ENCODE results near the gene FAM3B.

Gene FAM3B

DNA sequence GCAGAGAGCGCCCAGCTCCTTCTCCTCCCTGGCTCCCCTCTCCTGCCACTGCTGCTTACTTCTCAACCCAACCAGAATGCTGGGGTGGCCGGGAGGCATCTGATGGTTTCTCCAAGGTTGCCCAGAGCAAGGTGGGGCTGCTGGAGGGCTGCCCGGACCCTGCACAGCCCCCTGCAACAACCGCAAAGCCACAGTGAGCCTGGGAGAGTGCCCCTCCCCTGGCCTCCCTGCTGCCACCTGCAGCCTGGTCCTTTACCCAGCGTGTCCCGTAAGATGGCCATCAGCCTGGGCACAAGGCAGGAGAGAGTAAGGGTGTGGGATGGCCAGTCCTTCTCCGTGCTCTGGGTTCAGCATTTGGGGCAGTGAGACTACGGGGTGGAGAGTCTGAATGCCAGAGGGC is 62.2 kb downstream of the FAM3B start:
- no peak overlapping the region for H3K27ac ChIP-seq
- TF ChIP-seq ZFX (IDR thresholded peaks at IDR 0.05; ENCODE audit: borderline replicate concordance), result no peak
- TF ChIP-seq, protein P1, sequence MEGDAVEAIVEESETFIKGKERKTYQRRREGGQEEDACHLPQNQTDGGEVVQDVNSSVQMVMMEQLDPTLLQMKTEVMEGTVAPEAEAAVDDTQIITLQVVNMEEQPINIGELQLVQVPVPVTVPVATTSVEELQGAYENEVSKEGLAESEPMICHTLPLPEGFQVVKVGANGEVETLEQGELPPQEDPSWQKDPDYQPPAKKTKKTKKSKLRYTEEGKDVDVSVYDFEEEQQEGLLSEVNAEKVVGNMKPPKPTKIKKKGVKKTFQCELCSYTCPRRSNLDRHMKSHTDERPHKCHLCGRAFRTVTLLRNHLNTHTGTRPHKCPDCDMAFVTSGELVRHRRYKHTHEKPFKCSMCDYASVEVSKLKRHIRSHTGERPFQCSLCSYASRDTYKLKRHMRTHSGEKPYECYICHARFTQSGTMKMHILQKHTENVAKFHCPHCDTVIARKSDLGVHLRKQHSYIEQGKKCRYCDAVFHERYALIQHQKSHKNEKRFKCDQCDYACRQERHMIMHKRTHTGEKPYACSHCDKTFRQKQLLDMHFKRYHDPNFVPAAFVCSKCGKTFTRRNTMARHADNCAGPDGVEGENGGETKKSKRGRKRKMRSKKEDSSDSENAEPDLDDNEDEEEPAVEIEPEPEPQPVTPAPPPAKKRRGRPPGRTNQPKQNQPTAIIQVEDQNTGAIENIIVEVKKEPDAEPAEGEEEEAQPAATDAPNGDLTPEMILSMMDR (IDR thresholded peaks at IDR 0.05), result peak; percentile 20; the same call in 1 of the 2 replicates

DNA sequence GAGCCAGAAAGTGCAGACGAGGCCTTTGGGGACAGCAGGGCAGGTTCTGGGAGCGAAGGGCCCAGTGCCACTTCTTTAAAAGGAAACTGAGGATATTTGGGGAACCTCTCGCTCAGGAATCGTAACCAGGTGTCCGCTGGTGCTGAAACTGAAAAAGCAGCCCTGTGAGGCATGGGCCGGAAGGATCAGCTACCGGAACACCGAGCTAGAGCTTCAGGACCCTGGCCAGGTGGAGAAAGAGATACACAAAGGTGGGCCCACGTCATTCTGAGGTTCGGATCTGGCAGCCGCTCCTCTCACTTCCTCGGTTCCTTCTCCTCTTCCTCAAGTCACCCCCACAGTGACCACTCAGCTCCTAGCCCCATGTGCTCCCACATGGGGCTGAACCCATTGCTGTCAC is 63.3 kb downstream of the FAM3B start:
- TF ChIP-seq ZFX (IDR thresholded peaks at IDR 0.05; ENCODE audit: borderline replicate concordance), result no peak
- H3K27ac ChIP-seq, result no peak overlapping the region

DNA sequence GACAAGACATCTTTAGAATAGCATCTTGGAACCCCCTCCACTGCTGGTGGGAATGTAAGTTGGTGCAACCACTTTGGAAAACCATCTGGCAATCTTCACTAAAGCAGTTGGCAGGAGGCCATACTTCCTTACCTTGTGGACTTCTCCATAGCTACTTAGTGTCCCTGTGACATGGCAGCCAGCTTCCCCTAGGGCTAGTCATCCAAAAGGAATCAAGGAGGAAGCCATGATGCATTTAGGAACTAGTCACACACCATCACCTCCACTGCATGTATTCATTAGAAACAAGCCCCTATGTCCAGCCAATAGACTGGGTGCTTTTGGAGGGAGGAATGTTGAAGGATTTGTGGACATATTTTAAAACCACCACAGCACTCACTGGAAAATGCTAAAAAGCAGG is 65.1 kb downstream of the FAM3B start:
- no peak overlapping the region for H3K27ac ChIP-seq
- TF ChIP-seq ZFX (IDR thresholded peaks at IDR 0.05; ENCODE audit: borderline replicate concordance), result no peak
- TF ChIP-seq, protein P1 (IDR thresholded peaks at IDR 0.05), result no peak

DNA sequence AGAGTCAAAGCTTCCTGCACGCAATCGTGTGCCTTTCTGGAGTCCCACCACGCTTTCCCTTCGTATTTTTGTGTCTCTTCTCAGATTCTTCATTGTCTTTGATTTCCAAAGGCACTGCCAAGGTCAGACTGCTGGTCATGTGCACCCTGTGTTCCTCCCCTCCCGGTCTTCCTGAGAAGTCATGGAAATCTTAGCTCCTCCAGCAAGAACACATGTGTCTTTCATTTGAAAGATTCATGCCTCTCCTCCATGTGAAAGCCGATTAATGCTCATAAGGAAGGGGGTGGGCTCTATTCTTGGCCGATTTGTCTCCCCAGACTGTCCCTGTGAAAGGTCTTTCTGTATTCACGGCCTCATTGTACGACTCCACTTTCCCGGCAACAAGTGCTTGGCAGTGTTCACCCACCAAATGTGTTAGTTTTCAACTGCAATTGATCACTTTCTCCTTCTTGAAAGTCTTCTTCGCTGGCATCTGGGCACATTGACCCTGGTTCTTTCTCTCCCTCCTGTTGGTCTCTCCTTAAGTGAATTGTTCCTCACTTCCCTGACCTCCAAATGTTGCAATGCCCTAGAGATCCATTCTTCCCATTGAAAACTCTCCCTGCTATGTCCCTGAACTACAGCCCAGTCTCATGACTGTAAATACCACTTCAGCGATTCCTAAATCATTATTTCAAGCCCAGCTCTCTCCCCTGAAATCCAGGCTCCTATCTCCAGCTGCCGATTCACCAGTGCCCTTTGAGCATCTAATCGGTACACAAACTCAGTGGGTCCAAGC is 70.6 kb downstream of the FAM3B start:
- H3K27ac ChIP-seq, result no peak overlapping the region
- TF ChIP-seq, protein P1 (IDR thresholded peaks at IDR 0.05), result no peak
- TF ChIP-seq ZFX (IDR thresholded peaks at IDR 0.05; ENCODE audit: borderline replicate concordance), result no peak

DNA sequence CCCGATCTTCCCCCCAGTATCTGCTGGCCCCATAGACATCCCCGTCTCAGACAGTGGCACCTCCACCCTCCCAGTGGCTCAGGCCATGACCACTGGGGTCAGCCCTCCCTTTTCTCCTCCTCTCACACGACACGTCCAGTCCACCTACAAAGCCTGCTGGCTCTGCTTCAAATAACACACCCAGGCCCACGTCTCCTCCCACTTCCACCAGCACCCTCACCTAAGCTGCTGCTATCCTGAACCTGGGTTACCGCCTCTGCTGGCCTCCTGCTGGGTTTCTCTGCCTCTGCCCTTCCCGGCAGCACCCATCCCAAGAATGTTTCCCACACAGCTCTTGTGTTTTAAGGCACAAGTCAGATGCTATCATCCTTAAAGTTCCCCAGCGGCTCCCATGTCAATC is 71.2 kb downstream of the FAM3B start:
- no peak overlapping the region for H3K27ac ChIP-seq
- TF ChIP-seq ZFX (IDR thresholded peaks at IDR 0.05; ENCODE audit: borderline replicate concordance), result no peak
- TF ChIP-seq, protein P1 (IDR thresholded peaks at IDR 0.05), result no peak

DNA sequence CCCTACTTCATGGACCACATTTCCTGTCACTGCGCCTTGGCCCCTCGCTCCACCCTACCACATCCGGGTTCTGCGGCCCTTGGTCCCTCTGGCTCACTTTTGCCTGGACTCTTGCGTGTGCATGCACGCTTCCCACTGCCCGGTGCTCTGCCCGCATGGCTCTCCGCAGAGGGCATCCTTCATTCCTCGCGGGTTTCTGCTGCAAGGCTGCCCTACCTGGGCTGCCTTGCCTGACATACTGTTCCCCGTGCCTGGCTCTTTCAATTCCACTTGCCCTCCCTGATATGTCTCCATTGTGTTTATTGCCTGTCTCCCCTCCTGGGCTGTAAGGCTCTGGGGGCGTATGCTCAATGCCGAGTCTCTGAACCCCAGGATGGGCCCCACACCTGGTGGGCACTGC is 71.7 kb downstream of the FAM3B start:
- no peak for TF ChIP-seq ZFX (IDR thresholded peaks at IDR 0.05; ENCODE audit: borderline replicate concordance)
- TF ChIP-seq, protein P1 (IDR thresholded peaks at IDR 0.05), result no peak
- no peak overlapping the region for H3K27ac ChIP-seq

DNA sequence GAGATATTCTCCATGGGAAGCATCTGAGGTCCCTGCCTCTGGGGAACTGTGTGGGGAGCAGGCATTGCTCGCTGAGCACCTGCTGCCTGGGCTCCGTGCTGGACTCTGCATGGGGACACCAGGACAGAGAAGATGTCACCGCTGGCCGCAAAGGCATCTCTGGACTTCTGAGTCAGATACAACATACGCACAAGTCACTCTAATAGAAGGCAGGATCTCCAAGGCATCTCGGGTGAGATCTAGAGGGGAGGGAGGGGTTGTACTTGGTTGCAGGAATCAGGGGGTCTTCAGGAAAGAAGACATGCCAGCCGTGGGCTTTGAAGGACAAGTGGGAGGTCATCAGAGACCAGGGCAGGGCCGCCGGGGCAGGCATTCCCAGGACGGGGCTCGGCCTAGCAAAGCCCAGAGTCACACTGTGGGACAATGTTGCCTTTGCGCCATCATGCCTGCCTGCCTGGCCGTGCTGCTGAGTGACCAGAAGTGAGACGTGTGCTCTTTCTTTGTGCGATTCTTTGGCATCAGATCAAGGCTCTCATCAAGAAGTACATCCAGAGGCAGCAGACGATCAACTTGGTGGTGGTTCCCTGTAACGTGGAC is 73.5 kb downstream of the FAM3B start:
- H3K27ac ChIP-seq, result no peak overlapping the region
- no peak for TF ChIP-seq ZFX (IDR thresholded peaks at IDR 0.05; ENCODE audit: borderline replicate concordance)
- TF ChIP-seq, protein P1 (IDR thresholded peaks at IDR 0.05), result no peak
